ENCODE data around the gene SPATA18. TPM values are rescaled to one million over a fixed set of nuclear protein-coding genes. Genes with fewer than 3 reads are reported as not detected.

SPATA18 gene
- total RNA-seq, 2 experiments from 2014 or later: not detected

GRCh38 chr4:52103319-52103718, 52.2 kb downstream of the SPATA18 start:
- POLR2A ChIA-PET: no interaction called here
- no peak for ATAC-seq (ENCODE audit: poor library complexity)

GRCh38 chr4:52105276-52105675, 54.2 kb downstream of the SPATA18 start:
- Mint-ChIP-seq H3K36me3 (ENCODE audit: low read depth) (no peaks in the 10 kb centered on the region), H3K27me3 (peaks cover 13% of the 10 kb centered on the region), H3K4me1 (ENCODE audit: low read depth) (no peaks in the 10 kb centered on the region), H3K9me3 (no peaks in the 10 kb centered on the region), H3K4me3 (no peak overlapping the region), H3K27ac (no peak overlapping the region)
- no peaks in the 10 kb centered on the region for H3K4me1 ChIP-seq (ENCODE audit: insufficient read depth, low read length)
- ChIA-PET POLR2A (no interaction called here), CTCF (no interaction called here)
- no peak overlapping the region for H3K4me3 ChIP-seq (ENCODE audit: low read length)
- no peak overlapping the region for H3K27ac ChIP-seq (ENCODE audit: low read depth in 1 of 2, low read length in 2 of 2)
- no peaks in the 10 kb centered on the region for H3K27me3 ChIP-seq (ENCODE audit: control insufficient read depth in 1 of 2, insufficient read depth in 2 of 2, low read length in 2 of 2)
- ATAC-seq (ENCODE audit: poor library complexity) (no peak), DNase-seq (no peak)
- no peaks in the 10 kb centered on the region for H3K36me3 ChIP-seq (ENCODE audit: insufficient read depth, low read length)
- TF ChIP-seq CTCF (IDR thresholded peaks at IDR 0.05): no peak
- H3K9me3 ChIP-seq (ENCODE audit: control insufficient read depth in 1 of 2, insufficient read depth in 1 of 2, low read length in 2 of 2): no peaks in the 10 kb centered on the region
- intact Hi-C loops (cut with DNase I, micrococcal nuclease): no loop called here

More at GRCh38 chr4:52103319-52103718, 52.2 kb downstream of the SPATA18 start:
- H3K36me3 ChIP-seq (ENCODE audit: insufficient read depth, low read length): no peaks in the 10 kb centered on the region
- CTCF ChIA-PET: no interaction called here
- H3K4me3 ChIP-seq (ENCODE audit: low read length): no peak overlapping the region
- Mint-ChIP-seq H3K4me3 (no peak overlapping the region), H3K9me3 (no peaks in the 10 kb centered on the region), H3K4me1 (ENCODE audit: low read depth) (no peaks in the 10 kb centered on the region), H3K27ac (no peak overlapping the region), H3K27me3 (peaks cover 19% of the 10 kb centered on the region), H3K36me3 (ENCODE audit: low read depth) (no peaks in the 10 kb centered on the region)
- H3K9me3 ChIP-seq (ENCODE audit: control insufficient read depth in 1 of 2, insufficient read depth in 1 of 2, low read length in 2 of 2): no peaks in the 10 kb centered on the region
- no peaks in the 10 kb centered on the region for H3K27me3 ChIP-seq (ENCODE audit: control insufficient read depth in 1 of 2, insufficient read depth in 2 of 2, low read length in 2 of 2)
- intact Hi-C loops (cut with DNase I, micrococcal nuclease): no loop called here
- no peak overlapping the region for H3K27ac ChIP-seq (ENCODE audit: low read depth in 1 of 2, low read length in 2 of 2)
- H3K4me1 ChIP-seq (ENCODE audit: insufficient read depth, low read length): no peaks in the 10 kb centered on the region
- no peak for DNase-seq
- no peak for TF ChIP-seq CTCF (IDR thresholded peaks at IDR 0.05)

- no peak for ATAC-seq (ENCODE audit: poor library complexity)
Observed at GRCh38 chr4:52106191-52106590, 55.1 kb downstream of the SPATA18 start.

More at GRCh38 chr4:52106191-52106590, 55.1 kb downstream of the SPATA18 start:
- H3K27ac Mint-ChIP-seq: no peak overlapping the region
- no peak overlapping the region for H3K4me3 Mint-ChIP-seq
- no peaks in the 10 kb centered on the region for H3K9me3 ChIP-seq (ENCODE audit: control insufficient read depth in 1 of 2, insufficient read depth in 1 of 2, low read length in 2 of 2)
- CTCF ChIA-PET: interaction anchor here (0.6 kb wide), 1 partner anchor 57 kb away, joined by 3 read pairs; no protein-coding TSS in a partner anchor
- POLR2A ChIA-PET: no interaction called here
- peaks cover 17% of the 10 kb centered on the region for H3K27me3 Mint-ChIP-seq
- H3K4me1 ChIP-seq (ENCODE audit: insufficient read depth, low read length): no peaks in the 10 kb centered on the region
- no peaks in the 10 kb centered on the region for H3K36me3 ChIP-seq (ENCODE audit: insufficient read depth, low read length)
- no peaks in the 10 kb centered on the region for H3K27me3 ChIP-seq (ENCODE audit: control insufficient read depth in 1 of 2, insufficient read depth in 2 of 2, low read length in 2 of 2)
- H3K4me1 Mint-ChIP-seq (ENCODE audit: low read depth): no peaks in the 10 kb centered on the region
- H3K27ac ChIP-seq (ENCODE audit: low read depth in 1 of 2, low read length in 2 of 2): no peak overlapping the region
- H3K9me3 Mint-ChIP-seq: no peaks in the 10 kb centered on the region
- DNase-seq: no peak
- TF ChIP-seq CTCF (IDR thresholded peaks at IDR 0.05): no peak
- intact Hi-C loops (cut with DNase I, micrococcal nuclease): no loop called here
- H3K36me3 Mint-ChIP-seq (ENCODE audit: low read depth): no peaks in the 10 kb centered on the region
- H3K4me3 ChIP-seq (ENCODE audit: low read length): no peak overlapping the region

Measured in CD4-positive, alpha-beta T cell (primary cell).